ENCODE measurements around the gene IGF2BP2.

Gene IGF2BP2

DNA sequence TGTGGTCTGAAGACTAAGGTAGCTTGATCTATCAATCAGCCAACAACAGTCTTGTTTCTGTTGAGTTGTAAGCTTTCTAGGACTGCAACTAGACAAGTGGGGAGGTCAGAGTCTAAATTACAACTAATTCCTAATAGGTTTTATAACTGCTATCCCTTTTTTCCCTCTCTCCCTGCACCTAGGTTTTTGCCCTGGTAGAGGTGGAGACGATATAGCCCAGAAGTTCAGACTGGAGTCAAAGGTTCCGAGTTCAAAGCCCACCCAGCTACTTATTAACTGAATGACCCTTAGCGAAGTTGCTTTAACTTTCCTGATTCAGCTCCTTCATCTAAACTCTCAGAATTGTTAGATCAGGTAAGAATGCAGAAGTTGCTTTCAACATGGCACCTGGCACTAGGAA is 100.6 kb downstream of the IGF2BP2 start:
- no peak for TF ChIP-seq CTCF (IDR thresholded peaks at IDR 0.05)

DNA sequence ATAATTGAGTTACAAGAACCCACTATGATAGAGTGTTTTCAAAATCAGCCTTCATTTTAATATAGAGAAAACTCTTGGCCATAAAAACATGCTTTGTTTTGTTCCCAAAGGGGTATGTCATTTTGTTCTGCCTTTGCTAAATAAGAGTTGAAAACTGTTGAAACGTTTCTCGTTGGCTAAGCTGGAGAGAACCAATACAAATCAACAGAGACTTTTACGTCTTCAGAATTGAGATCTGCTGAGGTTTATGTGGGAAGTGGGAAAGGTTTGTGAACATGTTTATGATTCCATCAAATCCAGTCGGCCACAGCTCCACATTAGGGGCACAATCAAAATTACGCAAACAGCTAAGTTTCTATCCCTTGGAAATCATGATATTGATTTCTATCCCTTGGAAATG is 102.0 kb downstream of the IGF2BP2 start:
- TF ChIP-seq CTCF (IDR thresholded peaks at IDR 0.05) = no peak

DNA sequence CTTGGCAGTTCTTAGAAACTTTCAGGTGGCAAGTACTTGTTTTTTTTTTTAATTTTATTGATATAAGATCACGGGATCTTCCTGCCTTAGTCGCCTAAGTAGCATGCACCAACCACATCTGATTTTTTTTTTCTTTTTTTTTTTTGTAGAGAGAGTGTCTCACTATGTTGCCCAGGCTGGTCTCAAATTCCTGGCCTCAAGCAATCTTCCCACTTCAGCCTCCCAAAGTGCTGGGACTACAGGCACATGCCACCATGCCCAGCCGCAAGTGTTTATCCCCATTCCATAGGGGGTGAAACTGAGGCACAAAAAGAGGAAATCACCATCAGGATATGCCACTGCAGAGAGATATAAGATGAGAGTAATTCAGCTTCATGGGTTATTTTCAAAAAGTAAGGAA is 102.9 kb downstream of the IGF2BP2 start:
- TF ChIP-seq CTCF (IDR thresholded peaks at IDR 0.05) = no peak

- TF ChIP-seq CTCF (IDR thresholded peaks at IDR 0.05) = no peak
Measured at GRCh38 chr3:185720326-185720725, 104.5 kb downstream of the IGF2BP2 start.

- no peak for TF ChIP-seq CTCF (IDR thresholded peaks at IDR 0.05)
Measured at GRCh38 chr3:185718736-185719593, 105.9 kb downstream of the IGF2BP2 start.

DNA sequence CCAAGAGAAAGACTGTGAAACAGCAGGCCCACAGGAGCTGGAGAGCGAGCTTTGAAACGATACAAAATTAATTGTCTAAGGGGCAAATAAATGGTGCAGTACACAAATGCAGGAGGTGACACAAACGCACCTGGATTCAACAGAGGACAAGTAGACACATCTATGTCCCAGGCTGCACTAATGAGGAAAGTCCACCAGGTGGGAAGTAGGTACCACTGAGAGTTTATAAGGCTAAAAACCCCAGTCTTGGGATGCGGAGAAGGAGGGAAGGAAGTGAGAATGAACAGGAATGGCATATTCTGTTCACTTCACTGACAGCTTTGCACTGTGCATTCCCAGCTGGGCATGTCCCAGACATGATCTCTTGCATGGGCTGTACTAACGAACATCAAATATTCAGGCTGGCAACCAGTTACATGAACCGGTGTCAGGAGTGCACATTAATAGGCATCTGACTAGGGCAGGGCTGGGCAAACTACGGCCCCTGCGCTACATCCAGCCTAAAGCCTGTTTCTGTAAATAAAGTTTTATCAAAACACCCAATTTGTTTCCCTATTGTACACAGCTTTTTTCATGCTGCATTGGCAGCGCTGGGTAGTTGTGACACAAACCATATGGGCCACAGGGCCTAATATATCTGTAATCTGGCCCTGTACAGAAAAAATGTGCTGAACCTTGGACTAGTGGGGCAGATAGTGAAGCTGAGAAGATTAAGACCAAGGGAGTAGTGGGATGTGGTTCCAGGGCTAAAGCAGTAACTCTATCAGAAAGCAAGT is 107.0 kb downstream of the IGF2BP2 start:
- no peak for TF ChIP-seq CTCF (IDR thresholded peaks at IDR 0.05)

GRCh38 chr3:185717121-185717520 is 107.7 kb downstream of the IGF2BP2 start:
- TF ChIP-seq CTCF (IDR thresholded peaks at IDR 0.05) = no peak
